Ishikawa (cell line): Measurements from ENCODE around the gene MAL.

Source experiments
- CEBPB ChIP-seq: IDR thresholded peaks from 2 replicates; pipeline ENCODE4 v1.6.1; 2012
- CREB1 ChIP-seq: IDR thresholded peaks from 2 replicates; pipeline ENCODE4 v1.6.1; 2012; ENCODE audit warnings: low read depth
- EGR1 ChIP-seq: IDR thresholded peaks from 2 replicates; pipeline ENCODE4 v1.6.1; 2012
- EP300 ChIP-seq: IDR thresholded peaks from 2 replicates; pipeline ENCODE4 v1.6.1; 2012; ENCODE audit warnings: borderline replicate concordance
- FOXM1 ChIP-seq: IDR thresholded peaks from 2 replicates; pipeline ENCODE4 v1.6.1; 2012; ENCODE audit warnings: low read depth, borderline replicate concordance
- NFIC ChIP-seq: IDR thresholded peaks from 2 replicates; pipeline ENCODE4 v1.6.1; 2012
- RAD21 ChIP-seq: IDR thresholded peaks from 2 replicates; pipeline ENCODE4 v1.6.1; 2012; ENCODE audit warnings: low read depth
- TAF1 ChIP-seq: IDR thresholded peaks from 2 replicates; pipeline ENCODE4 v1.6.1; 2012; ENCODE audit warnings: low read depth, mild to moderate bottlenecking
- TCF12 ChIP-seq: IDR thresholded peaks from 2 replicates; pipeline ENCODE4 v1.6.1; 2012; ENCODE audit warnings: low read depth
- TEAD4 ChIP-seq: IDR thresholded peaks from 2 replicates; pipeline ENCODE4 v1.6.1; 2012
- YY1 ChIP-seq: IDR thresholded peaks from 2 replicates; pipeline ENCODE4 v1.6.1; 2012; ENCODE audit warnings: low read depth
- ZBTB7A ChIP-seq: IDR thresholded peaks from 2 replicates; pipeline ENCODE4 v1.6.1; 2012; ENCODE audit warnings: low read depth
- TF ChIP-seq, protein P1 (sequence below): IDR thresholded peaks from 2 replicates; pipeline ENCODE4 v1.6.1; 2012
- TF ChIP-seq, protein P2 (sequence below): IDR thresholded peaks from 2 replicates; pipeline ENCODE4 v1.6.1; 2012; ENCODE audit warnings: low read depth, mild to moderate bottlenecking
- TF ChIP-seq, protein P3 (sequence below): IDR thresholded peaks from 2 replicates; pipeline ENCODE4 v1.6.1; 2012

Gene MAL

DNA sequence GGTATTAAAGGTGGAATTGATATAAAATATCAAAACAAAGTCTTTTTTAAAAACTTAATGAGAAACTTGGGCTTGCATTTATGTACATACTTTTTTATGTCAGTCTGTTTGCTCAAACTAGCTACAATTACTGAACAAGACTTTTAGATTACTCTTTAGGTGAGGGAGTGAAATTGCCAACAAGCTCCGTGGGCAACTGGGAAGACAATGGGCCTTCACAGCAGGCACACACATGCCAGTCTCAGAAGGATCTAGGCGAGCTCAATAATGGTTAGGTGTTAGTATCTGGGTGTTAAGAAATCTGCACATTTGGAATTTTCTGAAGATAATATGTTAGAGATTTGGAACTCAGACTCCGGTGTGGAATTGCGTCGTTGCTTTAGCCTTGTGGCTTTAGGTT, 23.0 kb upstream of the MAL start:
- no peak for TF ChIP-seq NFIC
- peak; percentile 39; the same call in 1 of the 2 replicates for TF ChIP-seq EP300
- peak; percentile 50; the same call in 1 of the 2 replicates for TF ChIP-seq TEAD4
- TF ChIP-seq, protein P1, sequence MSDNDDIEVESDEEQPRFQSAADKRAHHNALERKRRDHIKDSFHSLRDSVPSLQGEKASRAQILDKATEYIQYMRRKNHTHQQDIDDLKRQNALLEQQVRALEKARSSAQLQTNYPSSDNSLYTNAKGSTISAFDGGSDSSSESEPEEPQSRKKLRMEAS = peak; percentile 20; the same call in 1 of the 2 replicates

DNA sequence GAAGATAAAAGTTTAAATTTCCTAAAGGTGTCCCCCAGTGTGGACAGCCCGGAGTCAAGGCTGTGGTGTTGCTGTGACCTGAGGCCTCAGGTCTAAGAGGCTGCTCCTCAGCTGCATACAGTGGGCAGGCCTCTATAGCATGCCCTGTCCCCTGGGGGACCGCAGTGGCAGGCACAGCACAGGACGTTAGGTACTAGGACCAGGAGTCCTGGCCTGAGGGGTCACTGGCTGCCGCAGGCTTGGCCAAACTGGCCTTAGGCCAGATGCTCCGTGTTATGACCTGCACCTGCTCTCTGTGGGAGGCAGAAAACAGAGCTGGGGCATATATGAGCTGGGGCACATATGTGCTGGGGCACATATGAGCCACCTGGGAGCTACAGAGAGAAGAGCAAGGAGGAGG, 21.2 kb upstream of the MAL start:
- TF ChIP-seq NFIC (no peak), CEBPB (no peak), FOXM1 (no peak), EGR1 (no peak), TAF1 (no peak), TCF12 (no peak), ZBTB7A (no peak), CREB1 (no peak), TEAD4 (no peak), EP300 (no peak), RAD21 (no peak), YY1 (no peak)
- TF ChIP-seq, protein P2, sequence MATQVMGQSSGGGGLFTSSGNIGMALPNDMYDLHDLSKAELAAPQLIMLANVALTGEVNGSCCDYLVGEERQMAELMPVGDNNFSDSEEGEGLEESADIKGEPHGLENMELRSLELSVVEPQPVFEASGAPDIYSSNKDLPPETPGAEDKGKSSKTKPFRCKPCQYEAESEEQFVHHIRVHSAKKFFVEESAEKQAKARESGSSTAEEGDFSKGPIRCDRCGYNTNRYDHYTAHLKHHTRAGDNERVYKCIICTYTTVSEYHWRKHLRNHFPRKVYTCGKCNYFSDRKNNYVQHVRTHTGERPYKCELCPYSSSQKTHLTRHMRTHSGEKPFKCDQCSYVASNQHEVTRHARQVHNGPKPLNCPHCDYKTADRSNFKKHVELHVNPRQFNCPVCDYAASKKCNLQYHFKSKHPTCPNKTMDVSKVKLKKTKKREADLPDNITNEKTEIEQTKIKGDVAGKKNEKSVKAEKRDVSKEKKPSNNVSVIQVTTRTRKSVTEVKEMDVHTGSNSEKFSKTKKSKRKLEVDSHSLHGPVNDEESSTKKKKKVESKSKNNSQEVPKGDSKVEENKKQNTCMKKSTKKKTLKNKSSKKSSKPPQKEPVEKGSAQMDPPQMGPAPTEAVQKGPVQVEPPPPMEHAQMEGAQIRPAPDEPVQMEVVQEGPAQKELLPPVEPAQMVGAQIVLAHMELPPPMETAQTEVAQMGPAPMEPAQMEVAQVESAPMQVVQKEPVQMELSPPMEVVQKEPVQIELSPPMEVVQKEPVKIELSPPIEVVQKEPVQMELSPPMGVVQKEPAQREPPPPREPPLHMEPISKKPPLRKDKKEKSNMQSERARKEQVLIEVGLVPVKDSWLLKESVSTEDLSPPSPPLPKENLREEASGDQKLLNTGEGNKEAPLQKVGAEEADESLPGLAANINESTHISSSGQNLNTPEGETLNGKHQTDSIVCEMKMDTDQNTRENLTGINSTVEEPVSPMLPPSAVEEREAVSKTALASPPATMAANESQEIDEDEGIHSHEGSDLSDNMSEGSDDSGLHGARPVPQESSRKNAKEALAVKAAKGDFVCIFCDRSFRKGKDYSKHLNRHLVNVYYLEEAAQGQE = no peak
- TF ChIP-seq, protein P1 = no peak
- TF ChIP-seq, protein P3, sequence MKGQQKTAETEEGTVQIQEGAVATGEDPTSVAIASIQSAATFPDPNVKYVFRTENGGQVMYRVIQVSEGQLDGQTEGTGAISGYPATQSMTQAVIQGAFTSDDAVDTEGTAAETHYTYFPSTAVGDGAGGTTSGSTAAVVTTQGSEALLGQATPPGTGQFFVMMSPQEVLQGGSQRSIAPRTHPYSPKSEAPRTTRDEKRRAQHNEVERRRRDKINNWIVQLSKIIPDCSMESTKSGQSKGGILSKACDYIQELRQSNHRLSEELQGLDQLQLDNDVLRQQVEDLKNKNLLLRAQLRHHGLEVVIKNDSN = no peak

DNA sequence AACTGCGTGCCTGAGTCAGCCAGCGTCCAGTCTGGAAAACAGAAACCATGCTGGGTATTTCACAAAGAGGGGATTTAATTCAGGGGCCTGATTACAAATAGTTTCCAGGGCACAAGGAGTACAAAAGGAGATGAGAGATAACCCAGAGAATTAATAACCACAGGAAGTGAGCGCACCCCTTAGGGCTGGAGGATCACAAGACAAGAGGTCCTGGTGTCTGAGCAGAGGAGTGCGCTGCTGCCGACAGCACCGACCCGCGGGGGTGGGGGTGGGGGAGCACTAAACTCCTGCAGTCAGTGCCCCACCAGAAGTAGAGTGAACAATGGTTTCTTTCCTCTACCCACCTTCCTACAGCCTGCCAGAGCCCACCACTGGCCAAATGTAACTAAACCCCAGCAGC, 20.8 kb upstream of the MAL start:
- TF ChIP-seq EGR1 (no peak), NFIC (no peak), TCF12 (no peak)

DNA sequence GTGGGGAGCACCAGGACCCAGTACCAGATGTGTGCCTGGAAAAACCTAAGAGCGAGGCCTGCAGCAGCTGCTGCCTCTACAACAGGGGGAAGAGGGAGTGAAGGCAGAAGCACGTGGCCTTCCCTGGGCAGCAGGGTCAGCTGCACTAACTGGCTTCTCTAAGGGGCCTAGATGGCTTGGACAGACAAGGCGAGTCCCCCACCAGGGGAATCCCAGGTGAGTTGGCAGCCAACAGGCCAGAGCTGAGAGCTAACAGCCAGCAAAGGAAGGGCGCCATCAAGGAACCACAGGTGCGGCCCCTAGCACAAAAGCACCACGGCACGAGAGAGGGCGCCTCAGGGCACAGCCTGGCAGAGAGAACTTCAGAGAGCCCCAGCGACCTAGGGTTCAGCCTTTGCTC, 19.8 kb upstream of the MAL start:
- TF ChIP-seq EGR1 (no peak), YY1 (no peak), RAD21 (no peak), TAF1 (no peak), NFIC (no peak), FOXM1 (no peak), TCF12 (no peak), CREB1 (no peak), ZBTB7A (no peak), CEBPB (no peak), EP300 (no peak), TEAD4 (no peak)
- TF ChIP-seq, protein P2 = no peak
- TF ChIP-seq, protein P3 = no peak
- TF ChIP-seq, protein P1 = no peak

DNA sequence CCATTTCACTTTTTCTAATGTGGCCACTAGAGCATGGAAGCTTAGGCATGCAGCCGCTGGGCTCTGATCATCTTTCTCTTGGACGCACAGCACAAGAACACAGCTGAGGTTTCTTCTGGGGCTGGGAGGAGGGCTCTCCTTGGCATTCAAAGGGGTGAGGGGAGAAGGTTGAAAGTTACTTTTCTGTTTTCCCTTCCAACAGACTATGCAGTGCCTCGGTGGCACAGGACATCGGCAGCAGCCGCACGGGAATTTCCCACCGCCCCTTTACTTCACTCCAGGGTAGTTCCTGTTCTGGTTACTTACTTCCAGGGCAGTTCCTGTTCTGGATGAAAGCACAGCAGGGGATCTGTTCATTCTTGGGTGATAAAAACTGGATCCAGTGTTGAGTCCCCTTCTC, 18.9 kb upstream of the MAL start:
- TF ChIP-seq, protein P2 = no peak
- no peak for TF ChIP-seq CEBPB
- TF ChIP-seq, protein P3 = no peak
- no peak for TF ChIP-seq CREB1
- no peak for TF ChIP-seq YY1
- TF ChIP-seq TEAD4 = no peak; the same call in 1 of the 2 replicates
- no peak for TF ChIP-seq TCF12
- no peak for TF ChIP-seq TAF1
- TF ChIP-seq, protein P1 = no peak
- no peak for TF ChIP-seq EGR1
- no peak for TF ChIP-seq RAD21
- TF ChIP-seq NFIC = no peak
- no peak for TF ChIP-seq EP300
- TF ChIP-seq ZBTB7A = no peak
- TF ChIP-seq FOXM1 = no peak
